Right cardiac atrium (tissue), 5 donors: ENCODE results near the gene CNTN4. TPM values are rescaled to one million over a fixed set of nuclear protein-coding genes. Genes with fewer than 3 reads are reported as not detected.

Experiments
- ATAC-seq, 2 donors: fragments of 200-7000 bp; cut with Tn5 transposase; one replicate each; pipeline versions ENCODE4 v1.8.0 to v1.9.1; 2020; ENCODE audit warnings: moderate library complexity in 2 of 2, mild to moderate bottlenecking in 1 of 2
- DNase-seq, 3 donors: peaks; one replicate each; pipeline ENCODE4 v3.0.0-alpha.2; 2020
- H3K27ac ChIP-seq: one replicate; pipeline ENCODE4 v1.5.1; 2013; ENCODE audit warnings: mild to moderate bottlenecking, low read length, control low read depth, moderate library complexity
- H3K27me3 ChIP-seq: one replicate; pipeline ENCODE4 v1.6.1; 2013; ENCODE audit not compliant: control insufficient read depth, insufficient read depth
- H3K4me1 ChIP-seq: one replicate; pipeline ENCODE4 v1.6.1; 2013; ENCODE audit warnings: low read length; ENCODE audit not compliant: control insufficient read depth, insufficient read depth
- H3K4me3 ChIP-seq: one replicate; pipeline ENCODE4 v1.5.1; 2013; ENCODE audit warnings: low read length, control low read depth
- H3K9me3 ChIP-seq: one replicate; pipeline ENCODE4 v1.6.1; 2013; ENCODE audit warnings: low read length; ENCODE audit not compliant: control insufficient read depth
- WGBS: extraction: QIAGEN DNeasy Blood & Tissue Kit; methylation state at CpG from one replicate; pipeline ENCODE4 v1.1.7; 2013; 5-methylcytosine and 5-hydroxymethylcytosine counted together
- intact Hi-C, 4 donors: fragments of 100-400 bp; cut with DNase I; formaldehyde crosslinking; loops; one replicate each; pipeline versions ENCODE4 v1.11.0 to v1.14.0; 2022 to 2023
- polyA plus RNA-seq: library from polyadenylated mRNA; stranded (reverse); fragments of 200-250 nt; gene quantifications from one replicate; pipeline ENCODE4 v1.2.3, GENCODE V29; 2013
- total RNA-seq, 4 donors: library from RNA; stranded (reverse); fragmentation: NEBNext Ultra II Directional; extraction: Animal tissue kit (Norgen Biotek cat#: 25700); gene quantifications; one replicate each; pipeline ENCODE4 v1.2.1, GENCODE V29; 2021
- donor health status: healthy with polysubstance abuse.
- donor health status: DM: no; HTN: yes; CAD: no.
- donor health status: DM: no; HTN: no; CAD: no.
- donor health status: DM: no; HTN: yes; CAD: no; lungs with severe emphysema.
- donor health status: DM: yes; HTN: yes; CAD: no.

Gene CNTN4
- total and polyA plus RNA-seq, 5 donors = 1.7 to 6.8 (median 2.8) TPM

- no peak for ATAC-seq
- intact Hi-C loops = no loop called here
- DNase-seq = no peak
- WGBS = 67% methylated on average over 3 of the region's 3 CpGs
- H3K27ac ChIP-seq = no peak overlapping the region
- no peaks in the 10 kb centered on the region for H3K9me3 ChIP-seq
- H3K4me1 ChIP-seq = no peaks in the 10 kb centered on the region
- H3K27me3 ChIP-seq = no peaks in the 10 kb centered on the region
- no peak overlapping the region for H3K4me3 ChIP-seq
Measured at GRCh38 chr3:2356298-2356950, 257.8 kb downstream of the CNTN4 start.

DNA sequence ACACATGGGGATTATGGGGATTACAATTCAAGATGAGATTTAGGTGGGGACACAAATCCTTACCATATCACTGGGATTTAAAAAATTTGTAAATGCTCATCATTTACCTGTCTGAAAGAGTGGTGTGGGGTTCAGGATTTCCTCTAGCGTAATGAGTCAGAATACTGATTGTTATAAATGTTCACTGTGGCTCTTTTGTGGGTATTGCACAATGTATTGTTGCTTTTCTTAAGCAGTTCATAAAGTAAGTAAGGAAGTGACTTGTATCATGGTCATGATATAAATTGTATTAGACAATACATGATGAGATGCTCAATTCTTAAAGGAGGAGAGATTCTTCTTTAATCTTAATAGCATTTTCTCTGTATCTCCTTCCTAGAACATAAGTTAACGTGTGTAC, 262.1 kb downstream of the CNTN4 start:
- DNase-seq (no peak), ATAC-seq (no peak)
- WGBS = 86% methylated on average over 2 of the region's 2 CpGs
- intact Hi-C loops = no loop called here
- H3K27me3 ChIP-seq = no peaks in the 10 kb centered on the region
- H3K27ac ChIP-seq = no peak overlapping the region
- H3K4me3 ChIP-seq = no peak overlapping the region
- no peaks in the 10 kb centered on the region for H3K4me1 ChIP-seq
- no peaks in the 10 kb centered on the region for H3K9me3 ChIP-seq

DNA sequence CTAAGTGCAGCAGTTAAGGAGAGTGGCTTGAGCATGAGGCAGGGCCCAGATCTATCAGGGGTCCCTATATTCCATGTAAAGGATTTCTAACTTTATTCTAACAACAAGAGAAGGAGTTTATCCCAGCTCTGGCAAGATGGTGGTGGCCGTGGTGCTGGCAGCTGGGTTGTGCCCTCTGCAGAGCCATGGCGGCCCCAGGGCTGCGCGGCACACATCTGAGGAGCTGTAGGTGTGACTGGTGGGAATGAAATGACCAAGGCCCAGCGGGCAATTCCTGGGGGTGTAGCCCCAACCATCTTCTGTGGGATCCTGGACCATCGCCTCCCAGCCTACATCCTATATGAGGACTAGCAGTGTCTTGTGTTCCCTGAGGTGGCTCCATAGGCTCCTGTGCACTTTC, 263.5 kb downstream of the CNTN4 start:
- H3K4me1 ChIP-seq = no peaks in the 10 kb centered on the region
- peak in 1 of 3 donors; percentile 52 for DNase-seq
- no peaks in the 10 kb centered on the region for H3K9me3 ChIP-seq
- WGBS = 90% methylated on average over 6 of the region's 6 CpGs
- no peak for ATAC-seq
- intact Hi-C loops = no loop called here
- no peaks in the 10 kb centered on the region for H3K27me3 ChIP-seq
- H3K27ac ChIP-seq = no peak overlapping the region
- H3K4me3 ChIP-seq = no peak overlapping the region

DNA sequence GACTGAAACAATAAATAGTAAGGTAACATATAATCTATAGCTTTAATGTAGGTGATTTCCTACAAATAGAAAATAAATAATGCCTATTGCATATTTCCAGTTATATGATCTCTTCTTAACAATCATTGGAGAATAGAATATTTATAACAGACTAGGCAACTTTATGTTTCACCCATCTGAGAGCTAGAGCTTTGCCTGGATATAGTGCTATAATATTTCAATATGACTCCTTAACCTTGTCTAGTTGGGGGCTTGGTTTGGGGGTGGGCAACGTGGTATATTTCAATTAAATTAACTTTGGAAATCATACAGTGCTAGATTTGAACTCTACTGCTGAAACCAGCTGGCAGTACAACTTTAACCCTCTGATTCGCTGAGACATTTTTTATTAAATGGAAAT, 265.2 kb downstream of the CNTN4 start:
- no peak overlapping the region for H3K27ac ChIP-seq
- H3K4me1 ChIP-seq = no peaks in the 10 kb centered on the region
- WGBS = 73% methylated on average over 2 of the region's 2 CpGs
- intact Hi-C loops = no loop called here
- H3K27me3 ChIP-seq = no peaks in the 10 kb centered on the region
- ATAC-seq (no peak), DNase-seq (no peak)
- no peak overlapping the region for H3K4me3 ChIP-seq
- H3K9me3 ChIP-seq = no peaks in the 10 kb centered on the region

DNA sequence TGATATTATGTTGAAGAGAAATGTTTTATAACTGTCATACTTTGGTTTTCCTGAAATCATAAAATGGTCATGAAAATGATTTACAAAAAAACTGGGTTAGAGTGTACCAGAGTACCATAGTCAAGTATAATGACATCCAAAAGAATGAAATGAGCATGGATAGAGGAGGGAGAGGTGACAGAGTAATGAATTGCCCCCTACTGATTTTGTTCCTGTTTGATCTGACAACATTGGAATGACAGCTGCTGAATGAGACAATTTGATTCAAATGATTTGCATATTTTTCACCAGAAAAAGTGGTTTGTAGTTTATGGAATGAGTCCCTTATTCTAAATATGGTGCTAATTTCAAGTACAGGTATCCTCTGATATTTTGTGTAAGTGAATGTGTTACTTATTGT, 271.7 kb downstream of the CNTN4 start:
- no peak for DNase-seq
- ATAC-seq = no peak
- Histone ChIP-seq H3K9me3 (no peaks in the 10 kb centered on the region), H3K4me3 (no peak overlapping the region), H3K27me3 (no peaks in the 10 kb centered on the region), H3K27ac (no peak overlapping the region), H3K4me1 (no peaks in the 10 kb centered on the region)
- intact Hi-C loops = no loop called here

- H3K9me3 ChIP-seq = no peaks in the 10 kb centered on the region
- no peaks in the 10 kb centered on the region for H3K27me3 ChIP-seq
- DNase-seq = no peak
- no peak overlapping the region for H3K27ac ChIP-seq
- no peak overlapping the region for H3K4me3 ChIP-seq
- intact Hi-C loops = no loop called here
- WGBS = 61% methylated on average over 1 of the region's 1 CpG
- H3K4me1 ChIP-seq = no peaks in the 10 kb centered on the region
- no peak for ATAC-seq
Measured at GRCh38 chr3:2372306-2372705, 273.6 kb downstream of the CNTN4 start.

DNA sequence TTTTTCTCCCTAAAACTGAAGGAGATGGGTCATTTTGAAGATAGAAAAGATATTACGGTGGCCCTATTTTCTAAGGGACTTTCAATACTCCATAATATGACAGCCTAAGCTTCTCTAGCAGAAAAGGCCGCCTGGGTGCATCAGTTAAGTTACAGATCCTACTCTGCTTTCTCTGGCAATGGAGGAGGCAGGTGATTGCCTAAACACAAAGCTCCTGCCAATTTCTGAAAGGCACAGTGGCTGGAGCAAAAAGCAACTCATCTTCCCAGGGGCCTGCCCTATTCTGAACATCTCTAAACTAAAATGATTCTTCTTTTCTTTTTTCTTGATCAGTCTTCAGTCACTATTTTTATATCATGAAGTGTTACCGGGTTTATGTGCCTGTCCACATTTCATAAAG, 276.7 kb downstream of the CNTN4 start:
- H3K27ac ChIP-seq = no peak overlapping the region
- H3K27me3 ChIP-seq = no peaks in the 10 kb centered on the region
- H3K4me3 ChIP-seq = no peak overlapping the region
- WGBS = 81% methylated on average over 3 of the region's 3 CpGs
- no peak for ATAC-seq
- no peak for DNase-seq
- intact Hi-C loops = no loop called here
- H3K9me3 ChIP-seq = no peaks in the 10 kb centered on the region
- no peaks in the 10 kb centered on the region for H3K4me1 ChIP-seq

- WGBS = 36% methylated on average over 1 of the region's 1 CpG
- intact Hi-C loops = no loop called here
- Histone ChIP-seq H3K4me1 (no peaks in the 10 kb centered on the region), H3K4me3 (no peak overlapping the region), H3K9me3 (no peaks in the 10 kb centered on the region), H3K27ac (no peak overlapping the region), H3K27me3 (no peaks in the 10 kb centered on the region)
- DNase-seq (no peak), ATAC-seq (no peak)
Measured at GRCh38 chr3:2377281-2377680, 278.6 kb downstream of the CNTN4 start.

- no peak overlapping the region for H3K4me3 ChIP-seq
- whole genome bisulfite sequencing = 50% methylated on average over 2 of the region's 2 CpGs
Measured at GRCh38 chr3:2390926-2391532, 292.4 kb downstream of the CNTN4 start.

DNA sequence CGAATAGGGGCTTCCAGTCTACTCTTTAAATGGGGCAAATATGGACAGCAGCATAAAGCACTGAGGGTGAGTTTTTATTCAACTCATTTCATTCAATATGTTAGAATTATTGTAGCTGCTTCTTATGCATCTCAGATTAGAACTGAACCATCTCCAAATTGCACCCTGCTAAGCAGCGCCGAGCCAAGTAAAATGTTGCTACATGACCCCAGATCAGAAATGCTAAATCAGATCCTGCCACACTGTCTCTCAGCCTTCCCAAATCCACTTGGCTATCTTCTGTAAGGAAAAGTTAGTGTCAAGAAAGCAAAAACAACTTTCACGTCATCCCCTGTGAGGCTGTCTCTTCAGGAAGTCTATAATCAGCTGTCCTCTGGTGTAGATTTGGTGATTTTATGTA, 293.2 kb downstream of the CNTN4 start:
- Histone ChIP-seq H3K4me1 (no peaks in the 10 kb centered on the region), H3K9me3 (no peaks in the 10 kb centered on the region), H3K27ac (no peak overlapping the region), H3K4me3 (no peak overlapping the region), H3K27me3 (no peaks in the 10 kb centered on the region)
- ATAC-seq = no peak
- no peak for DNase-seq
- intact Hi-C loops = no loop called here
- WGBS = 70% methylated on average over 4 of the region's 4 CpGs

More at GRCh38 chr3:2390926-2391532, 292.4 kb downstream of the CNTN4 start:
- no peaks in the 10 kb centered on the region for H3K4me1 ChIP-seq
- H3K27ac ChIP-seq = no peak overlapping the region
- no peaks in the 10 kb centered on the region for H3K9me3 ChIP-seq
- no peaks in the 10 kb centered on the region for H3K27me3 ChIP-seq
- DNase-seq = no peak
- intact Hi-C loops = no loop called here
- no peak for ATAC-seq

DNA sequence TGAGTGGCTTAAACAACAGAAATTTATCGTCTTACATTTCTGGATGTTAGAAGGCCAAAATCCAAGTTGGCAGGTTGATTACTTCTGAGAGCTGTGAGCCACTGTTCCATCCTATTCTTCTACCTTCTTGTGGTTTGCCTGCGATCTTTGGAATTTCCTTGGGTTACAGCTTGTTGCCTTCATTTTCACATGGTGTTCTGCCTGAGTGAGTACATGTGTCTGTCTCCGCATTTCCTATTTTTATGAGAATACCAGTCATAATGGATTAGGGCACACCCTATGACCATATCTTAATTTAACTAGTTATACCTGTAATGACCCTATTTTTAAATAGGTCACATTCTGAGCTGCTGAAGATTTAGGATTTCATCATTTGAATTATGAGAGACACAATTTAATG, 294.3 kb downstream of the CNTN4 start:
- Histone ChIP-seq H3K4me3 (no peak overlapping the region), H3K4me1 (no peaks in the 10 kb centered on the region), H3K9me3 (no peaks in the 10 kb centered on the region), H3K27me3 (no peaks in the 10 kb centered on the region), H3K27ac (no peak overlapping the region)
- 90% methylated on average over 3 of the region's 3 CpGs for WGBS
- ATAC-seq = no peak
- intact Hi-C loops = no loop called here
- DNase-seq = no peak

- ATAC-seq (no peak), DNase-seq (no peak)
- Histone ChIP-seq H3K9me3 (no peaks in the 10 kb centered on the region), H3K4me1 (no peaks in the 10 kb centered on the region), H3K27me3 (no peaks in the 10 kb centered on the region), H3K27ac (no peak overlapping the region), H3K4me3 (no peak overlapping the region)
- 83% methylated on average over 1 of the region's 1 CpG for WGBS
- intact Hi-C loops = no loop called here
Measured at GRCh38 chr3:2415083-2415482, 316.4 kb downstream of the CNTN4 start.
